ENCODE measurements around the gene MRGPRX2. TPM values are rescaled to one million over a fixed set of nuclear protein-coding genes. Genes with fewer than 3 reads are reported as not detected.

The MRGPRX2 gene
- total and polyA plus RNA-seq, 2 experiments from 2014 or later = not detected

DNA sequence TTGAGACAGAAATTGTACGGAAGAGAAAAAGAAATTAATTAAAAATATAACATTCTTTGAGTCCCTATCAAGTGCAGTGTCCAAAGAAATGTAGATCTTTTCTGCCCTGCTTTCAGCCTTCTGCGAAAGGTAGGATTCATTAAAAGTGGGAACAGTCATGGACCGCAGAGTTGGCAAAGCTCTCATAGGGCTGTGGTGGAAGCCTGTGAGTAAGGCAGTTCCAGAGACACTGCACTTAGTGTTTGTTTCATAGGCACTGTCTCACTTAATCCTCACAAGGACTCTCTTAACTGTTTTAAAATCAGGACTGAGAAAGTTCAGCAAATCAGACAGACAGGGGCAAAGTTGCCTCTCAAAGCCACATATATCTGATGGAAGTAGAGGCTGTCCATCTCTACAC is 5.5 kb downstream of the MRGPRX2 start:
- TF ChIP-seq CREB1 (CRISPR knock-in tag; IDR thresholded peaks at IDR 0.05; ENCODE audit: low read depth) = no peak
- TF ChIP-seq STAT1 (IDR thresholded peaks at IDR 0.05; ENCODE audit: unreplicated experiment) = no peak
- TF ChIP-seq, protein P1, sequence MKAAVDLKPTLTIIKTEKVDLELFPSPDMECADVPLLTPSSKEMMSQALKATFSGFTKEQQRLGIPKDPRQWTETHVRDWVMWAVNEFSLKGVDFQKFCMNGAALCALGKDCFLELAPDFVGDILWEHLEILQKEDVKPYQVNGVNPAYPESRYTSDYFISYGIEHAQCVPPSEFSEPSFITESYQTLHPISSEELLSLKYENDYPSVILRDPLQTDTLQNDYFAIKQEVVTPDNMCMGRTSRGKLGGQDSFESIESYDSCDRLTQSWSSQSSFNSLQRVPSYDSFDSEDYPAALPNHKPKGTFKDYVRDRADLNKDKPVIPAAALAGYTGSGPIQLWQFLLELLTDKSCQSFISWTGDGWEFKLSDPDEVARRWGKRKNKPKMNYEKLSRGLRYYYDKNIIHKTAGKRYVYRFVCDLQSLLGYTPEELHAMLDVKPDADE (IDR thresholded peaks at IDR 0.05) = no peak
- no peak for TF ChIP-seq NANOG (IDR thresholded peaks at IDR 0.05; ENCODE audit: borderline replicate concordance)
- no peak for TF ChIP-seq EZH2phosphoT487 (IDR thresholded peaks at IDR 0.05; ENCODE audit: unreplicated experiment)
- TF ChIP-seq ZNF114 (CRISPR knock-in tag; IDR thresholded peaks at IDR 0.05) = no peak
- TF ChIP-seq EZH2 (IDR thresholded peaks at IDR 0.05; ENCODE audit: low read depth, unreplicated experiment) = no peak
- no peak for TF ChIP-seq POLR2AphosphoS5 (IDR thresholded peaks at IDR 0.05; ENCODE audit: low read depth)
- H3K4me1 Mint-ChIP-seq = peaks cover 7% of the 10 kb centered on the region; the same call in 2 of the 3 replicates
- Histone ChIP-seq H3K9me2 (ENCODE audit: insufficient read depth) (no peaks in the 10 kb centered on the region), H3K79me2 (replicated peaks; ENCODE audit: insufficient read depth) (no peaks in the 10 kb centered on the region), H3F3A (replicated peaks; ENCODE audit: low read depth) (no peaks in the 10 kb centered on the region), H3K4me2 (no peak overlapping the region), H4K20me1 (replicated peaks; ENCODE audit: insufficient read depth) (no peaks in the 10 kb centered on the region), H3K4me3 (no peak overlapping the region), H3K27ac (ENCODE audit: low read depth) (no peak overlapping the region), H2AFZ (no peak overlapping the region), H3K4me1 (ENCODE audit: insufficient read depth) (no peaks in the 10 kb centered on the region; the same call in 1 of the 2 replicates), H3K27me3 (ENCODE audit: insufficient read depth) (no peaks in the 10 kb centered on the region), H3K36me3 (ENCODE audit: insufficient read depth) (no peaks in the 10 kb centered on the region)
- H3K27ac Mint-ChIP-seq = no peak overlapping the region
- DNase-seq (ENCODE audit: low spot score) (no peak), ATAC-seq (no peak)
- no peaks in the 10 kb centered on the region; the same call in 2 of the 3 replicates for H3K36me3 Mint-ChIP-seq (ENCODE audit: low read depth)
- H3K9me3 Mint-ChIP-seq = peaks cover 6% of the 10 kb centered on the region
- H3K27me3 Mint-ChIP-seq (ENCODE audit: insufficient read depth, low read depth, poor library complexity) = peaks cover 6% of the 10 kb centered on the region
- no peak overlapping the region for H3K4me3 Mint-ChIP-seq

DNA sequence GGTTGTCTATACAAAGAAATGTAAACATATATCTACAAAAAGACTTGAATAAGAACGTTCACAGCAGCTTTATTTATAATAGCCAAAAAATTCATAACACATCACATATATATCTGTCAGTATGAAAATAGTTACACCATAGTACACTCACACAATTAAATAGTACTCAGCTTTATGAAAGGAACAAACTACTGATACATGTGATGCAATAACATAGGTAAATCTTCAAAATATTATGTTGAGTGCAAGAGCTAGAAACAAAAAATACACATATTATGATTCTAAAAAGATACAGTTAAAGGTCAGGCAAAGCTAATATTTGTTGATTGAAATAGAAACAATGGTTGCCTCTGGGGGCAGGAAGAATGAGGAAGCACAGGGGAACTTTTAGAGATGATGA is 6.6 kb downstream of the MRGPRX2 start:
- Mint-ChIP-seq H3K4me1 (peaks cover 10% of the 10 kb centered on the region; the same call in 2 of the 3 replicates), H3K27me3 (ENCODE audit: insufficient read depth, low read depth, poor library complexity) (peaks cover 6% of the 10 kb centered on the region), H3K27ac (no peak overlapping the region), H3K9me3 (peaks cover 6% of the 10 kb centered on the region), H3K4me3 (no peak overlapping the region), H3K36me3 (ENCODE audit: low read depth) (no peaks in the 10 kb centered on the region; the same call in 2 of the 3 replicates)
- Histone ChIP-seq H3K4me2 (no peak overlapping the region), H3K4me1 (ENCODE audit: insufficient read depth) (no peaks in the 10 kb centered on the region; the same call in 1 of the 2 replicates), H3K27ac (ENCODE audit: low read depth) (no peak overlapping the region), H3K4me3 (no peak overlapping the region), H4K20me1 (replicated peaks; ENCODE audit: insufficient read depth) (no peaks in the 10 kb centered on the region), H3K9me2 (ENCODE audit: insufficient read depth) (no peaks in the 10 kb centered on the region), H3K79me2 (replicated peaks; ENCODE audit: insufficient read depth) (no peaks in the 10 kb centered on the region), H3F3A (replicated peaks; ENCODE audit: low read depth) (no peaks in the 10 kb centered on the region), H3K36me3 (ENCODE audit: insufficient read depth) (no peaks in the 10 kb centered on the region), H3K27me3 (ENCODE audit: insufficient read depth) (no peaks in the 10 kb centered on the region), H2AFZ (no peak overlapping the region)
- no peak for DNase-seq (ENCODE audit: low spot score)
- ATAC-seq = no peak
- TF ChIP-seq EZH2 (IDR thresholded peaks at IDR 0.05; ENCODE audit: low read depth, unreplicated experiment) (no peak), ZNF331 (CRISPR knock-in tag; IDR thresholded peaks at IDR 0.05; ENCODE audit: low read depth) (no peak), POLR2AphosphoS5 (IDR thresholded peaks at IDR 0.05; ENCODE audit: low read depth) (no peak), EZH2phosphoT487 (IDR thresholded peaks at IDR 0.05; ENCODE audit: unreplicated experiment) (no peak), NANOG (IDR thresholded peaks at IDR 0.05; ENCODE audit: borderline replicate concordance) (no peak), JUNB (IDR thresholded peaks at IDR 0.05; ENCODE audit: unreplicated experiment) (no peak)
- TF ChIP-seq, protein P2, sequence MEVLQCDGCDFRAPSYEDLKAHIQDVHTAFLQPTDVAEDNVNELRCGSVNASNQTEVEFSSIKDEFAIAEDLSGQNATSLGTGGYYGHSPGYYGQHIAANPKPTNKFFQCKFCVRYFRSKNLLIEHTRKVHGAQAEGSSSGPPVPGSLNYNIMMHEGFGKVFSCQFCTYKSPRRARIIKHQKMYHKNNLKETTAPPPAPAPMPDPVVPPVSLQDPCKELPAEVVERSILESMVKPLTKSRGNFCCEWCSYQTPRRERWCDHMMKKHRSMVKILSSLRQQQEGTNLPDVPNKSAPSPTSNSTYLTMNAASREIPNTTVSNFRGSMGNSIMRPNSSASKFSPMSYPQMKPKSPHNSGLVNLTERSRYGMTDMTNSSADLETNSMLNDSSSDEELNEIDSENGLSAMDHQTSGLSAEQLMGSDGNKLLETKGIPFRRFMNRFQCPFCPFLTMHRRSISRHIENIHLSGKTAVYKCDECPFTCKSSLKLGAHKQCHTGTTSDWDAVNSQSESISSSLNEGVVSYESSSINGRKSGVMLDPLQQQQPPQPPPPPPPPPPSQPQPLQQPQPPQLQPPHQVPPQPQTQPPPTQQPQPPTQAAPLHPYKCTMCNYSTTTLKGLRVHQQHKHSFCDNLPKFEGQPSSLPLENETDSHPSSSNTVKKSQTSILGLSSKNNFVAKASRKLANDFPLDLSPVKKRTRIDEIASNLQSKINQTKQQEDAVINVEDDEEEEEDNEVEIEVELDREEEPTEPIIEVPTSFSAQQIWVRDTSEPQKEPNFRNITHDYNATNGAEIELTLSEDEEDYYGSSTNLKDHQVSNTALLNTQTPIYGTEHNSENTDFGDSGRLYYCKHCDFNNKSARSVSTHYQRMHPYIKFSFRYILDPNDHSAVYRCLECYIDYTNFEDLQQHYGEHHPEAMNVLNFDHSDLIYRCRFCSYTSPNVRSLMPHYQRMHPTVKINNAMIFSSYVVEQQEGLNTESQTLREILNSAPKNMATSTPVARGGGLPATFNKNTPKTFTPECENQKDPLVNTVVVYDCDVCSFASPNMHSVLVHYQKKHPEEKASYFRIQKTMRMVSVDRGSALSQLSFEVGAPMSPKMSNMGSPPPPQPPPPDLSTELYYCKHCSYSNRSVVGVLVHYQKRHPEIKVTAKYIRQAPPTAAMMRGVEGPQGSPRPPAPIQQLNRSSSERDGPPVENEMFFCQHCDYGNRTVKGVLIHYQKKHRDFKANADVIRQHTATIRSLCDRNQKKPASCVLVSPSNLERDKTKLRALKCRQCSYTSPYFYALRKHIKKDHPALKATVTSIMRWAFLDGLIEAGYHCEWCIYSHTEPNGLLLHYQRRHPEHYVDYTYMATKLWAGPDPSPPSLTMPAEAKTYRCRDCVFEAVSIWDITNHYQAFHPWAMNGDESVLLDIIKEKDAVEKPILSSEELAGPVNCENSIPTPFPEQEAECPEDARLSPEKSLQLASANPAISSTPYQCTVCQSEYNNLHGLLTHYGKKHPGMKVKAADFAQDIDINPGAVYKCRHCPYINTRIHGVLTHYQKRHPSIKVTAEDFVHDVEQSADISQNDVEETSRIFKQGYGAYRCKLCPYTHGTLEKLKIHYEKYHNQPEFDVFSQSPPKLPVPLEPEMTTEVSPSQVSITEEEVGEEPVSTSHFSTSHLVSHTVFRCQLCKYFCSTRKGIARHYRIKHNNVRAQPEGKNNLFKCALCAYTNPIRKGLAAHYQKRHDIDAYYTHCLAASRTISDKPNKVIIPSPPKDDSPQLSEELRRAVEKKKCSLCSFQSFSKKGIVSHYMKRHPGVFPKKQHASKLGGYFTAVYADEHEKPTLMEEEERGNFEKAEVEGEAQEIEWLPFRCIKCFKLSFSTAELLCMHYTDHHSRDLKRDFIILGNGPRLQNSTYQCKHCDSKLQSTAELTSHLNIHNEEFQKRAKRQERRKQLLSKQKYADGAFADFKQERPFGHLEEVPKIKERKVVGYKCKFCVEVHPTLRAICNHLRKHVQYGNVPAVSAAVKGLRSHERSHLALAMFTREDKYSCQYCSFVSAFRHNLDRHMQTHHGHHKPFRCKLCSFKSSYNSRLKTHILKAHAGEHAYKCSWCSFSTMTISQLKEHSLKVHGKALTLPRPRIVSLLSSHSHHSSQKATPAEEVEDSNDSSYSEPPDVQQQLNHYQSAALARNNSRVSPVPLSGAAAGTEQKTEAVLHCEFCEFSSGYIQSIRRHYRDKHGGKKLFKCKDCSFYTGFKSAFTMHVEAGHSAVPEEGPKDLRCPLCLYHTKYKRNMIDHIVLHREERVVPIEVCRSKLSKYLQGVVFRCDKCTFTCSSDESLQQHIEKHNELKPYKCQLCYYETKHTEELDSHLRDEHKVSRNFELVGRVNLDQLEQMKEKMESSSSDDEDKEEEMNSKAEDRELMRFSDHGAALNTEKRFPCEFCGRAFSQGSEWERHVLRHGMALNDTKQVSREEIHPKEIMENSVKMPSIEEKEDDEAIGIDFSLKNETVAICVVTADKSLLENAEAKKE (CRISPR knock-in tag; IDR thresholded peaks at IDR 0.05) = no peak
- TF ChIP-seq, protein P1 (IDR thresholded peaks at IDR 0.05) = no peak
